ENCODE data around the gene NUDT14.
A peak's percentile ranks its signal among the peaks of the same experiment; 100 is the strongest.

GRCh38 chr14:105187935-105188524, 6.9 kb upstream of the NUDT14 start:
- TF ChIP-seq CTCF (IDR thresholded peaks at IDR 0.05) (peak in 4 of 6 experiments; percentile 25 to 53 (median 48)), POLR2AphosphoS5 (IDR thresholded peaks at IDR 0.05) (no peak), EP300 (IDR thresholded peaks at IDR 0.05) (no peak), POLR2A (IDR thresholded peaks at IDR 0.05) (no peak)
